ENCODE measurements around the gene PDF. TPM values are rescaled to one million over a fixed set of nuclear protein-coding genes. Genes with fewer than 3 reads are reported as not detected.

Gene PDF
- total RNA-seq, 1 donor from 2014 or later: 20.1 TPM

DNA sequence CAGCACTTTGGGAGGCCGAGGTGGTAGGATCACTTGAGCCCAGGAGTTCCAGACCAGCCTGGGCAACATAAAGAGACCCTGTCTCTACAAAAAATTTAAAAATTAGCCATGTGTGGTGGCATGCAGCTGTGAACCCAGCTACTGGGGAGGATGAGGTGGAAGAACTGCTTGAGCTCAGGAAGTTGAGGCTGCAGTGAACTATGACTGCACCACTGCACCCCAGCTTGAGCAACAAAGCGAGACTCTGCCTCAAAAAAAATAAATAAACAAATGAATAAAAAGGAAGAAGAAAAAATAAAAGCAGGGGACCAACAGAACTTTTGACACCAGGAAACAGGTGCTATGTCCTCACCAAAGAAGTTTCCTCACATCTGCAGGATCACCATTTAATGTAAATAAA is 41.2 kb upstream of the PDF start:
- peaks cover 19% of the 10 kb centered on the region for H3K36me3 Mint-ChIP-seq (ENCODE audit: low read depth)
- TF ChIP-seq CTCF (conservative IDR thresholded peaks at IDR 0.05): no peak
- no peaks in the 10 kb centered on the region for H3K4me1 Mint-ChIP-seq
- no peak for DNase-seq (ENCODE audit: low read depth, low spot score)
- H3K27ac Mint-ChIP-seq (ENCODE audit: unreplicated experiment): no peak overlapping the region
- H3K9me3 Mint-ChIP-seq: no peaks in the 10 kb centered on the region
- H3K4me3 Mint-ChIP-seq: no peak overlapping the region
- no peaks in the 10 kb centered on the region for H3K27me3 Mint-ChIP-seq (ENCODE audit: low read depth)

- DNase-seq (ENCODE audit: low read depth, low spot score): no peak
- peaks cover 23% of the 10 kb centered on the region for H3K36me3 Mint-ChIP-seq (ENCODE audit: low read depth)
- no peak overlapping the region for H3K27ac Mint-ChIP-seq (ENCODE audit: unreplicated experiment)
- no peaks in the 10 kb centered on the region for H3K9me3 Mint-ChIP-seq
- no peak for TF ChIP-seq CTCF (conservative IDR thresholded peaks at IDR 0.05)
- H3K27me3 Mint-ChIP-seq (ENCODE audit: low read depth): no peaks in the 10 kb centered on the region
- no peak overlapping the region for H3K4me3 Mint-ChIP-seq
- no peaks in the 10 kb centered on the region for H3K4me1 Mint-ChIP-seq
These were observed 38.5 kb upstream of the PDF start for GRCh38 chr16:69368866-69369265.

GRCh38 chr16:69367980-69368379 is 37.6 kb upstream of the PDF start:
- no peak overlapping the region for H3K27ac Mint-ChIP-seq (ENCODE audit: unreplicated experiment)
- DNase-seq (ENCODE audit: low read depth, low spot score): no peak

DNA sequence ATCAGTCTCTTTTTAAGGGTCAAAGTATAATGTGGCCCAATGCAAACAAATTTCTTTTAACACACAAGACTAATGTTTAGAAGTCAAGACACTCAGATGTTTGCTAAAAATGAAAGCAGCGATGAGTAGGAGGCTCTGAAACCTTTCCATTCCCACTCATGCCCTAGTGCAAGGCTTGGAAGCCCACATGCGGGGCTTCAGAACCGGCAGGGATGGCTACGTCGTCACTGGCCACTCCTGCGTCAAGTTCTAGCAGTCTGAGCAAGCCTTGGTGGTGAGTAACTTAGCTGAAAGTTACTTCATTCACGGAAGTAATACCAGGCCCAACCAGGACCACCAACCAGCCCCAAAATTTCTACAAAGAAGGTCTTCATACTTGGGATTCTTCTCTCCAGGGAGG is 36.0 kb upstream of the PDF start:
- no peak overlapping the region for H3K4me3 Mint-ChIP-seq
- no peaks in the 10 kb centered on the region for H3K27me3 Mint-ChIP-seq (ENCODE audit: low read depth)
- no peaks in the 10 kb centered on the region for H3K9me3 Mint-ChIP-seq
- H3K27ac Mint-ChIP-seq (ENCODE audit: unreplicated experiment): no peak overlapping the region
- no peak for DNase-seq (ENCODE audit: low read depth, low spot score)
- H3K36me3 Mint-ChIP-seq (ENCODE audit: low read depth): peaks cover 25% of the 10 kb centered on the region
- no peak for TF ChIP-seq CTCF (conservative IDR thresholded peaks at IDR 0.05)
- no peaks in the 10 kb centered on the region for H3K4me1 Mint-ChIP-seq

More at GRCh38 chr16:69367980-69368379, 37.6 kb upstream of the PDF start:
- Mint-ChIP-seq H3K27me3 (ENCODE audit: low read depth) (no peaks in the 10 kb centered on the region), H3K9me3 (no peaks in the 10 kb centered on the region), H3K4me3 (no peak overlapping the region), H3K36me3 (ENCODE audit: low read depth) (peaks cover 23% of the 10 kb centered on the region), H3K4me1 (no peaks in the 10 kb centered on the region)
- TF ChIP-seq CTCF (conservative IDR thresholded peaks at IDR 0.05): no peak

DNA sequence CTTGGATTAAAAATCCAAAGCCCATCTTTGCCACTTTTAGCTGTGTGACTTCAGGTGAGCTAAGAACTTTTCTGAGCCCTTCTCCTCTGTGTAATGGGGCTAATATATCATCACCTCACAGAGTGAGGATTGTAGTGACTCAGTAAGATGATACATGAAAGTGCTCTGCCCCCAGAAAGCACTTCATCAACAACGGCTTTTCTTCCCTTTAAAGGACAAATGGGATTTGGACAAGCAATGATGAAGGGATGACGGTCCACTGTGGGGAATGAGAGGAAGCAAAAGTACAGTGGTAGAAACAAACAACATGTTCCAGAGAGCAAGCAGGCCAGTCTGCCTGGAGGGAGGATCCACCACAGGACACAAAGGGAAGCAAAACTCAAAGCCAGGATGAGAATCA is 35.5 kb upstream of the PDF start:
- Mint-ChIP-seq H3K36me3 (ENCODE audit: low read depth) (peaks cover 26% of the 10 kb centered on the region), H3K9me3 (no peaks in the 10 kb centered on the region), H3K4me3 (no peak overlapping the region), H3K27ac (ENCODE audit: unreplicated experiment) (no peak overlapping the region), H3K27me3 (ENCODE audit: low read depth) (no peaks in the 10 kb centered on the region), H3K4me1 (no peaks in the 10 kb centered on the region)
- no peak for DNase-seq (ENCODE audit: low read depth, low spot score)
- TF ChIP-seq CTCF (conservative IDR thresholded peaks at IDR 0.05): no peak

- Mint-ChIP-seq H3K9me3 (no peaks in the 10 kb centered on the region), H3K4me1 (no peaks in the 10 kb centered on the region), H3K27ac (ENCODE audit: unreplicated experiment) (peak overlapping the region; percentile 59), H3K36me3 (ENCODE audit: low read depth) (peaks cover 15% of the 10 kb centered on the region), H3K4me3 (no peak overlapping the region), H3K27me3 (ENCODE audit: low read depth) (no peaks in the 10 kb centered on the region)
- no peak for TF ChIP-seq CTCF (conservative IDR thresholded peaks at IDR 0.05)
- DNase-seq (ENCODE audit: low read depth, low spot score): no peak
These were observed 33.7 kb upstream of the PDF start for GRCh38 chr16:69364088-69364487.

Data from neural crest cell (in vitro differentiated cells).